A204.1 (cell line): ENCODE results near the gene CNPY1.

Experiments
- FAIRE-seq: peaks from 2 replicates; lab custom pipeline; 2012; peaks lifted over from hg19 to GRCh38; lab: Jason Lieb, UNC

CNPY1 gene

DNA sequence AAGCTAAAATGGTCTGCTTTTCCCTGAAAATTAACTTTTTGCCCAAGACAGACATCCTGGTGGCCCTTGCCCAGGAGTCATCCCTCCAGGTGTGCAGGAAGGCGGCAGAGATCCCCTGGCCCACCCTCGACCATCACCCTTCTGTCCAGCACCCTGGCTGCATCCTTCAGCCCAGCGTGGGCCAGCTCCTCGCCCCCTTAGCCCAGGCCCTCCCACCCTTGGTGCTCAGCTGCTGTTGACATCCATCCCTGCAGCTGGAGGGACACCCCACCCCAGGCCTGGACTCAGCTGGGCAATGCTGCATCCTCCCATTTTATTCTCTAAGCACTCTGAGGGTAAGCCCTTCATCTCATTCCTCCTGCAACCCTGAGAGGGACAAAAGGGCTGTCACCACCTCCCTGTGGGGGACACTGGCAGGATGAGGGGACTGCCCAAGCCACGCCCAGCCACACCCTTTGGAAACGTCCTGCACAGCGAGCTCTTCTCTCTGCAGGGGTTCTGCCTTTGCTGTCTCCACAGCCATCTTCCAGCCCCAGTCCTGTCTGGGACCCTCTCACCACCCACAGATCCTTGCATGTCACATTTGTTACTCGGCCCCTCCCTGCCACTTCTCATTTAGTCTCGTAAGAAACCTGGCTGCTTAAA, 57.8 kb downstream of the CNPY1 start:
- no peak for FAIRE-seq

DNA sequence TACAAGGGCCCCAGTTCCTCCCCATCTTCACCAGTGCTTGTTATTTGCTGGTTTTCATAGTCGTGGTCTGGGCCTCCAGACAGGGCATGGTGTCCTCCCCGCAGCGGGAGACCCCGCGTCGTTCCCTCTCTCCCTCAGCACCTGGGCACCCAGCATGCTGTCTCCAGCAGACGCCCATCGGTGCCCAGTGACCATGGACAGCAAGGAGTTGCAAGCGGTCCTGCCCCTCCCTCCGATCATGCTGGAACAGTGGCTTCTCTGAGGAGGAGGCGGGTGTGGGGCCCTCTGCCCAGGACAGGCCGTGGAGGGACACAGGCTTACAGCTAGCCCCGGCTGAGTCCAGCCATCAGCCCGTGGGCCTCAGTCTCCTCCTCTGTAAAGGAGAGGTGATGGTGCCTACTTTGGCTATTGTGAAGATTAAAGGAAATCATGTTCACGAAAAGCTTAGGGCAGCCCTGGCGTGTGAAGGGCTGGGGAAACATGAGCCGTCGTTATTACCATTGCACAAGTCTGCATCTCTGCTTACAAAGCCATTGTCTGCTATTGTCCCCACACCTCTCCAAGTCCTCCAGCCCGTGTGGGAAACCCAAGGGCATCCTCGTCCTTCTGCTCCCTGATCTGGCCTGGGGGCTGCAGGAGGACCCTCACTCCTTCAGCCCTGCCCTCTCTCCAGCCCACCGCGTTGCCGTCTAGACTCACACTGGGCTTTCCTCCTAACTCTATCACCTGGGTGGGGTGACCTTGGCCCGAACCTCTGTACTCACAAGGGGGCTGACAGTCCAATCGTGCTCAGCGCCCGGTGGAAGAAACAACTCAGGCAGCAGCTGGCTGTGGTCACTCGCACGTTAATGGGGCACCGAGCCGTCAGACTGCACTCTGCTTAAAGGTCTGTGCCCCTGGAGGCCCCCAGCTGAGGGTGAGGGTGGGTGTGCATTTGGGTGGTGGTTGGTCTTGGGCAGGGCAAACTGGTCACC, 58.6 kb downstream of the CNPY1 start:
- FAIRE-seq: no peak

DNA sequence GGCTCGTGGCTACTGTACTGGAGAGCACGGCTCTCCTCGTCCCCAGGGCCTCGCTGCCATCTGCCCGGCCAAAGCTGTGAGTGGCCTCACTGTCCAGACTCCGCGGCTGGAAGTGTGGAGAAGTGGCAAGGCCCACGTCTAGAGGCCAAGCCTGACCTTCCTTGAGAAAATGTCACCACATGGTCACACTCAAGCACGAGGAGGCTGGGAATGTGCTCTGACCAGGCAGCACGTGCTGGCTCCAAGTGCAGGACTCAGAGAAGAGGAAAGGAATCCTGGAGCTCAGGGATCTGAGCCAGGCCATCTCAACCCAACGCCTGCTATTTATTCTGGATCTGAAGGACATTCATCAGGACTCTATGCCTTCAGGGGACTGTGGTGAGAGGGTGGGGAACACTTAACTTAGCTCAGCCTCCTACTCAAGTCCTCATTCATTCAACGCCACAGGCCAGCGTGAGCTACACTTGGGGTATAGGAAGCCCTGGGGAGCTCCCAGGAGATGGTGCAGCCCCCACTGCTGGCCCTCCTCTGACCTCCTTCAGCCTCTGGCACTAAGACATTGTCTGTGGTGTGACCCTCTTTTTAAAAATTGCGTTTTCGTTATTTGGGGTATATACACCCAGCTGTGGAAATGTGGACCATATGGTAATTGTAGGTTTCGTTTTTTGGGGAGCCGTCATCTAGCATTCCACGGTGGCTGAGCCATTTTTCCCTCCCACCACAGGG, 59.4 kb downstream of the CNPY1 start:
- FAIRE-seq: no peak

DNA sequence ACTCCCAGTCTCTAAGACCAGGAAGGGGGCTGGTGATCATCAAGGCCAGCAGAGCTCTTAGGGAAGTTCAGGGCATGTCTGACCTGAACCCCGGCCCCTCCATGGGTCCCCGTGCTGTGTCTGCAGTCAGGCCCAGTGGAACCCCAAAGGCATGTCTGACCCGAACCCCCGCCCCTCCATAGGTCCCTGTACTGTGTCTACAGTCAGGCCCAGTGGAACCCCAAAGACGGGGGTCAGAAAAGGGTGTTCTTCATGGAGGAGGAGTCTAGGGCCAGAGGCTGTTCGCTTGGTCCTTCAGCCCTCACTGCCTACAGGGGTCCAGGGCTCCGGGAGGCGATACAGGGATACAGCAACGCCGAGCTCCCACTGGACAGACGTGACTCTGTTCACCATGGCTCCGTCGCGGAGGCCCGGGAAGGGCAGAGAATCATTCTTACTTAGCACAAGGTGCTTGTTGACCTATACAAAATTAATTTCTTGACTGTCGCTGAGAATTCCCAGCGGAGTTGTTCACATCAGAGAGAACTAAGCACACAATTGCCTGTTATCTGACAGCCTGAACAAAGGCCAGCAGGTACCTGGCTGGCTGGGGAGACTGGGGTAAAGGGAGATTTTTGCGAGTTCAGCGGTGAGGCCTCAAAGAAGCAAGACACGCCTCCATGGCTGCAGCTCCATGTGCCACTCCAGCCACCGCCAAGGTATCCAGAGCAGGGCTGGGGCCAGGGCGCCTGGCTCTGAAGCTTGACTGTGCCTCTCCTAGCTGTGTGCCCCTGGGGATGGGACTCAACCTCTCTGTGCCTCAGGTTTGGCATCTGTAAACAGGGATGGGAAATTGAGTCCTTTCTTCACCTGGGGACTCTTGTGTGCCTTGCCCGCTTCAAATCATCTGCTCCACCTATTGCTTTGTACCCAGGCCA, 61.6 kb downstream of the CNPY1 start:
- FAIRE-seq: no peak

DNA sequence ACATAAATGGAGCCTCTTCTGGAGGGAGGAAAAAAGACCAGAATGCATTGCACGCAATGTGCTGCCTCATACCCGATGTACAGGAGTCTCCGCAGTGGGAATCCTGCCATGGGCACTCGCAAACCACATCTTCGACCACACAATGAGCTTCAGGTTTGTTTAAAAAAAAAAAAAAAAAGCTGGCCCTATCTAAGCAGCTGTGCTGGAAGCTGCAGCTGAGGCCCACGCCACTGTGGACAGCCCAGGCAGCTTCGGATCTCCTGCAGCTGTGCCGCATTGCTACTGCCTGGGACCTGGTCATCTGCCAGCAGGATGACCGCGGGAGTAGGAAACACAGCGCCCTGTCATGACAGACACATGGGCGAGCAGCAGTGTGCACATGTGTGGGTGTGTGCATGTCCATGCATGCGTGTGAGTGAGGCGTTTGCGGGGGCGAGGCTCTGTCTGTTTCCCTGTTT, 62.5 kb downstream of the CNPY1 start:
- FAIRE-seq: no peak

DNA sequence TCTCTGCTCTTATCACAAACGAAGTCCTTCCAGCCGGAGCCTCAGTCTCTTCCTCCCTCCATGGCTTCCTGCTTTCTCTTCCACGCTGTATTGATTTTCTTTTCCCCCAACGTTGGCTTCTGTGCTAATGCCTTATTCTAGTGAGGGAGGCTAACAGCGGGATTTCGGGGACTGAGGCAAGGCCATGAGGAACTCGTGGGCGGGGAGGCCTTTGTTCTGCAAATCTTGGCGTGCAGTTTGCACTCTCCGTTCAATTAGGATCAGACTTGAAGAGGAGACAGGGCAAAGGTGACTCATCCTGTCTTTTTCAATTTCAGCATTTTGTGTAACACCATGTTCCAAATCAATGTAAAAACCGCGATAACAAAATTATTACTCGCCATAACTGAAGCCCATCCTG, 63.1 kb downstream of the CNPY1 start:
- FAIRE-seq: no peak

DNA sequence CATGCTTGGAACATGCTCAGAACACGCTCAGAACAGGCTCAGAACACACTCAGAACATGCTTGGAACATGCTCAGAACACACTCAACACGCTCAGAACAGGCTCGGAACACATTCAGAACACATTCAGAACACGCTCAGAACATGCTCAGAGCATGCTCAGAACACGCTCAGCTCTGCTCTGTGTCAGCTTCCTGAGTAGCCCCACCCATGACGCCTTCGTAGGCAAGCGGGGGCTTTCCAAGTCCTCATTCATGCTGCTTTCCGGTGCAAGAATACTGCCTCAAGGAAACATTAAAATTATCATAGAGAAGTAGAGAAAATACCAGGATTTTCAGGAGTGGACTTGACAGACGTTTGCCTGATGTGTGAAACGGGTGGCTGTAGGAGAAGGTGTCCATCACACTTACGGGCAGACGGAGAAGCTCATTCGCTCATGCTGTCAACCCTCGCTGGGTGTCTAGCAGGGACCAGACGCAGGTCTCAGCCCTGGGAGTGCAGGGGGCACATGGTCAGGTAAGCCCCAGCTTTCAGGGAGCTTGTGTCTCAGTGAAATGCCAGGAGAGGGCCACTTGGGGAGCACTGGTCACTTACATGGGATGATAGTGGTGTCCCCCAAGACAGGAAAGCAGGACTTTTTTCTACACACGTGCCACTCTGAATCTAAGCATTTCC, 63.7 kb downstream of the CNPY1 start:
- no peak for FAIRE-seq

DNA sequence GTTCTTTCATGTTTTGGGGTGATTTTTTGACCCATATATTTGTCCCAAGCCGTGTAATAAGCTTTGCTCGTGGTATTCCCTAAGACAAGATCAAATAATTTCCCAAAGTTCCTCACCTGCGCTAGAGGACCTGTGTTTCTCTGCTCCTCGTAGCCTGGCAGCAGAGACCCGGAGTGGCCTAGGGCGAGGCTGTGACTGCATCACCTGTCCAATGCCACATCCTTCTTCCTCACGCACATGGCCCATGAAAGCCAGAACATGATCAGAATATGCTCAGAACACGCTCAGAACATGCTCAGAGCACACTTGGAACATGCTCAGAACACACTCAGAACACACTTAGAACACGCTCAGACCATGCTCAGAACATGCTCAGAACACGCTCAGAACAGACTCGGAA, 64.6 kb downstream of the CNPY1 start:
- FAIRE-seq: no peak

DNA sequence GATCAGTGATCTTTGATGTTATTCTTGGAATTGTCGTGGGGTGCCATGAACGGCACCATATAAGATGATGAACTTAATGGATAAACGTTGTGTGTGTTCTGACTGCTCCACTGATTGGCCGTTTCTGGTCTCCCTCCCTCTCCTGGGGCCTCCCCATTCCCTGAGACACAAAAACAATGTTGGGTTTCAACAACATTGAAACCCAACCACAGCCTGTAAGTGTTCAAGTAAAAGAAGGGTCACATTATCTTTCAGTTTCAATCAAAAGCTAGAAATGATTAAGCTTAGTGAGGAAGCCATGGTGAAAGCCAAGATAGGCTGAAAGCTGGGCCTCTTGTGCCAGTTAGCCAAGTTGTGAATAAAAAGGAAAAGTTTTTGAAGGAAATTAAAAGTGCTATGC, 68.9 kb downstream of the CNPY1 start:
- no peak for FAIRE-seq

DNA sequence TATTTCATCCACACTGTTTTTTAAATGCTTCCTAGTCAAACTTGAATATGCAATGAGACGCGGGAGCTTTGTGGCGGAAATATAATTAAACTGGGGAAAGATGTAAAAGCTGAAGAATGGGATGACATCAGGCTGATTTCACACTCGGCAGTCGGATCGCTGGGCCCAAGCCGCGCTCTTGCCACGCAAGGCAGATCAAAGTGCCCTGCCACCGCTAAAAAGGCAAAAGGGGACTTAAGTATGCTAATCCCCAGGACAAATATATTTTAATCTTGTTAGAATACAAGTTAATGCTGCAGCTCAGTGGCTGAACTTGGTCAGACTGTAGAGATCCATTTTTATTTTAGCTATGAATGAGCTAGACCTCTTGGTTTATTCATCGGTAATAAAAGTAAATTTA, 74.6 kb downstream of the CNPY1 start:
- no peak for FAIRE-seq

DNA sequence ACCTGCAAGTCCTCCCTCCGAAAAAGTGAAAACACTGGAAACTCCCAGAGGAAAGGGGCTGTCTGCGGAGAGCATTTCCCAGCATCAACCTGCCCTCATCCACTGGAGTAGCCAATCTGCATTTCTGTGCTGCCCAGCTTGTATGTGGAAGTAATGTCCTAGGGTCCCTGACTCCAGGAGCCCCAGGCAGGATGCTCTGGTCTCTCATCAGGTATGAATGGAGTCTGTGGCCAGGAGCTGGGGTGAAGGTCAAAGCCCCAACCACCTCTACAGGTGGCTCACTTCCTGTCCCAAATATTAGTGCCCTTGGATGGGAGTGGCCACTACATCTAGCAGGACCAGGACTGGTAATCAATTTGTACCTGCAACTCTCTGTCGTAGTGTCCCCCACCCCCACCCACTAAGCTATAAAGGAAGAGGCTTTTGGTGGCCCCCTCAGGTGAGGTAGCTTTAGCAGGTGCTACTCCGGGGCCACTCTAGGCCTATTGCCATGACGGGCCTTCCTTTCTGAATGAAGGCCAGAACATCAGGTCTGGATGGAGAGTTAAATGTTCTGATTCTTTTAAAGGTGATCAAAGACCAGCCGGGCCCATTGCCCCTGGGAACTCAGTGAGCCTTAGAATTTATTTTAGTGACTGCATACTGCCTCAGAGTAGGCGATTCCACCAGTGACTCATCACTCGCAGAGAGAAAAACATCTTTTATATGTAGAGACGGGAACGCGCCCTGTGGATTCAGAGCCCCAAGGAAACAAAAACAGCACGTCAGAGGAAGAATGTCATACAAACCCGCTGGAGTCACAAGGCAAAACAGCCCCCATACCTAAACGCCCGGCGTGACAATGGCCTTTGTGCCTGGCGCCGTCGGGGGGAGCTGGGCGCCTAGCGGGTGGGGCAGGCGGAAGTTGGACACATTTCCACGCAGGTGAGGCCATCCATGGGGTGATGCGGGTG, 75.4 kb downstream of the CNPY1 start:
- no peak for FAIRE-seq

DNA sequence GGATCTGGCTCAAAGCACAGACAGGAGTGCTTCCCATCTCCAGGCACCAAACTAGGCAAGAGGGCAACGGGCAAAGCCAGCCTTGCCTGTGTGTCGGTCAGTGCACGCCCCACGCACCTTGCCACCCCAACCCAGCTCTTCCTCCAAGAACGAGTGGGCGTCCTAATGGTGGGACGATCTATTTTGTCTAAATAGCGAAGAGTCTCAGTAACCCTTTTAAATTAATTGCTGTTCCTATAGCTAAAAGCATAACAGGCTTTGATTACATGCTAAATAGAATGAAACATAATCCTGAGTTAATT, 76.2 kb downstream of the CNPY1 start:
- FAIRE-seq: no peak

DNA sequence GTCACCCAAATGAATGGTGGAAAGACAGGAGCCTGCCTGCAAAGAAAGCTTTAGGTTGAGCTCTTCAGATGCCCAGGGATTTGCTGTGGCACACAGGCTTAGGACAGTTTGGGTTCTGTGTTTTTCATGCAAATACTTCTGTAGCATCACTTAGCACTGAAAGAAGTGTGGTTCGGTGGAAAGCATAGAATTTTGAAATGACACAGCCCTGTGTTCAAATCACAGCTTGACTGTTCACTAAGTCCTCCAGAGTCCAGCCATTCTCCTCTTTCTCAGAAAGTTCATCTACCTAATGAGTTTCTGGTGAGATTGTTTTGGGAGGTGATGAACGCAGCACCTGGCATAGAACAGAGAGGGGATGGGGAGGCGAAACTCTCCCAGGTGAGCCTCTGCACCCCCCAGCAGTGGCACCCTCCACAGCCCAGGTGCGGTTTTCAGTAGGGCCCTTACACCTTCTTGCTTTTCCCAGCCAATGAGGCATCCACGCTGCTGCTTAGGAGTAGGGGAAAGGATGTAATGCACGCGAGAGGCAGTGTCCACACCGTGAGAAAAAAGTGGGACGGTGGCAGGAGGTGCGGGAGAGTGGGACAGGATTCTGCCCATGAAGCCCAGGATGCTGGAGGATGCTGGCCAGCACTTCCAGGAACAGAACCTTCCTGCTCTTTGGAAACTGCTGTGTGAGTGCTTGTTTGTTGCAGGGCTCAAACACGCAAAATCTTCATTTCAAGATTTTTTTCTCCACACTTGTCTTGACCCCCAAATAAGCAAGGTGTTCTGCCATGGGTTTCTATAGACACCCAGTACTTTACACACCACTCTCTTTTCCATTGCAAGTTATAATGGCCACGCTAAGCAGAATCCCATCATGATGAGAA, 76.8 kb downstream of the CNPY1 start:
- no peak for FAIRE-seq

DNA sequence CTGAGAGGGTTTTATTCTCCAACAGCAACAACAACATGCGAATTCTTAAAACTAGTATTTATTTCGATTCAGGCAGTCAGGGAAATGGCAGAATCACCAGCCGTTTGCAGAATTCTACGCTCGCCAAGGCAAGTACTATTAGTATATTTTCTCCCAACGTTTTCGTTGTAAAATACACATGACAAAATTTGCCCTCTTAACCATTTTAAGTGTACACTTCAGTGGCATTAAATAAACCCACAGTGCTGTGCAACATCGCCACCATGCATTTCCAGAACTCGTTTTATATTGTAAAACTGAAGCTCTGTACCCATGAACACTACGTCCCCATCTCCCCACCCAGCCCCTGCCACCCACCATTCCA, 77.6 kb downstream of the CNPY1 start:
- FAIRE-seq: no peak

DNA sequence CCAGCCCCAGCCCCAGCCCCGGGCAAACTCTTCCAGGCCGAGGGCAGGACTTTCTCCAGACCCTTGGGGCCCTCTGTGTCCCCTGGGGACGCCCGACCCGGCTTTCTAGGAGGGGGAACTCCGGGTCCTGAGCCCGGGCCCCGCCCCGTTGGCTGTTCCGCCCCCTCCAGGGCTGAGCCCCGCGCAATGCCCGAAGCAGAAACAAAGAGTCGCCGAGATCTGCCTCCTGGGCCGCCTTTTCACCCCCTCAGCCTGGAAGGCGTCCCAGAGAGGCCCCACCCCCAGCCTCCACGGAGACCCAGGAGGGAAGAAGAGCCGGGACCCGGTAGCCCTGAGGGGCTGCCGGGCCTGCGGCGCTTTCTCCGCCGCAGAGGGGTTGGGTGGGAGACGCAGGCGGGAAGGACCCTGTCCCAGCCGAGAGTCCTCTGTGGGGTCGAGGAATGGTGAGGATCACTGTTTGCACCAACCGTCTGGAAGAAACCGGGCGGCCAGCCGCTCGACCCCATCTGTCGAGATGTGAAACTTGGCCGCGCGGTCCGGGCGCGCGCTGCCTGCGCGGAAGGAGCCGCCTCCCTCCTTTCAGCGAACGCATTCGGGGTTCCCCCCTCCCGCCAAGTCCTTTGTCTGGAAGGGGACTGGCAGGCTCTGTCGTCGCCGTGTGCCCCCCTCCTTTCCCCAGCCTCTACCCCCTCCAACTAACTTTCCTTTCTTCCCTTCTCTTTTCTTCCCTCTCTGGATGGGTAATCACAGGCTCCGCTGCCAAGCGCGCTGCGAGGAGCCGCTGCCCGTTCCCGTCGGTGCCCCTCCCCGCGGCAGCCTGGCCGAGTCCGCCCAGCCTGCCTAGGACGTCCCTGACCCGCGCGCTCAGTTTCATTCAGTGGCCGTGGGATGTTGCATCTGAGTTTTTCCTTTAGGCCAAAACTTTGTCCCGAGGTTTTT, 78.2 kb downstream of the CNPY1 start:
- no peak for FAIRE-seq

DNA sequence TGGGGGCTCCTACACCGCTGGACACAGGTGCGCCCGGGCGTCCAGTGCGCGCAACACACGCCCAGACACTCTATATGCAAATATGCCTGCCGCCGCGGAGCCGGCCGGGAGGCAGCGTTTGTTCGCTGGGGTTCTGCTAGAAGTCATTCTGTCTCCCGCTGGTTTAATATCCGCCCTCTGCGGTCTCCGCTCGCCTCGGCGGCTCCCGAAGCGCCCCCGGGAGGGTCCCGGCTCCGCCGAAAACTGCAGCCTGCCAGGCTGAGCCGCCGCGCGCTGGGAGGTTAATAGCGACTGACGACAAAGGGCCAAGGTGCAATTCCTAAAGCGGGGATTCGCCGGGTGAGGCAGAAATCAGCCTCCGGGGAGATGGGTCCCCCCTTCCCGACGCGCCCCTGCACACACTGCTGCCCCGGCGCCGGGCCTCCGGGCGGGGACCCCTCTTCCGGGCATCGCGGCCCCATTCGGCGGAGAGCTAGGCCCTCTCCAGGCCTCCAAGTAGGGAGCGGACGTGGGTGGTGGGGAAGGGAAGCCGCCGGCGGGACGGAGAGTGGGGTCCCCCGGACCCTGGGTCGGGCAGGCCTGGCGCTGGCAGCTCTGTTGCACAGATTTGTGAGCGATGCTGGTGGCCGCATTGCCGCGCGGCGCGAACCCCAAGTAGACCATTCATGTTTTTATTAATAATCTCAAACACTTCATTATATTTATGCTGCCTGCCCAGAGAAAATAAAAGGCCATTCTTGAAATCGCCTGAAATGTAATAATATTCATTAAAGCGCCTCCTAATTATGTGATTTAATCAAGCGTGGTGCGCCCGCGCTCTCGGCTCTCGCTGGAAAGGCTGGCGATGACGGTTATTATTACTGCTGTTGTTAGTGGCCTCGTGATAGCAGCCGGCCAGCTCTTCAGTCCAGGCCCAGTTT, 79.3 kb downstream of the CNPY1 start:
- FAIRE-seq: no peak

DNA sequence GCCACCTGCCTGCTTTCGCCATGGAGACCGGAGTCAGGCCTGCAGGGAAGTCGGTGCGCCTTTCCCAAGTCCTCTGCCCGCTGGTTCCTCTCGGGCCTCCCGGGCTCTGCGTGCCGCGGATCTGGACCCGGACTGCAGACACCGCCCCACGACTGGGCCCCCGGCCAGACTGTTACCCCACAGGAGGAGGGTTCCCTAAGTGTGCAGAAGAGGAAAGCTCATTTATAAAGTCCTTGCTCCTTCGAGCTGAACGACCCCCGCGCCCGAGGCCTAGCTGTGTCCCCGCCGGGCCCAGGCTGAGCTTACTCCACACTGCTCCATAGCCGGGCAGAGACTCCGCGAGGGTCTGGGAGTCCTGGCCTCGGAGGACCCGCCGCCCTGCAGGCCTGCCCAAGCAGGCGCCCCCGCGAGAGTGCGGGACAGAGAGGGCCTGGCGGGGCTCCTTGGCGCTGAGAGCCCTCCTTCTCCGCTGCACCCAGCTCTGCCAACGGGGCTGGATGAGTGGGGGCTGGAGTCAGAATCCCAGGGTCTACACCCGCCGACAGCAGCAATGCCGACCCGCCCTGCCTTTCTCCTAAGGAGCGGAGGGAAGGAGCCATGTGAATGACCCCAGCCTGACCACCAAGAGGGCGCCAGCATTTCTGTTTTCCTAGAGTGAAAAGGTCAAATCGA, 80.1 kb downstream of the CNPY1 start:
- FAIRE-seq: no peak
